CD4-positive, CD25-positive, alpha-beta regulatory T cell (primary cell): ENCODE measurements around the gene EFCAB10. TPM values are rescaled to one million over a fixed set of nuclear protein-coding genes. Genes with fewer than 3 reads are reported as not detected.

Experiments
- ATAC-seq, 2 donors: fragments of 150-1000 bp; cut with Tn5 transposase; one replicate each; pipeline ENCODE4 v1.10.0; 2021; ENCODE audit warnings: low read depth in 2 of 2, moderate number of reproducible peaks in 2 of 2, moderate library complexity in 1 of 2
- DNase-seq, 3 donors: peaks; one replicate each; pipeline versions ENCODE4 v3.0.0 to v3.0.0-alpha.2; 2012 to 2022; ENCODE audit warnings: mixed read lengths in 1 of 3
- H3K27ac ChIP-seq: one replicate; pipeline ENCODE4 v1.7.0; 2013; ENCODE audit warnings: mild to moderate bottlenecking, low read length; ENCODE audit not compliant: insufficient read depth, poor library complexity, severe bottlenecking
- H3K27me3 ChIP-seq: one replicate; pipeline ENCODE4 v1.7.0; 2013; ENCODE audit warnings: low read length; ENCODE audit not compliant: control insufficient read depth, insufficient read depth
- H3K36me3 ChIP-seq: one replicate; pipeline ENCODE4 v1.7.0; 2013; ENCODE audit warnings: mild to moderate bottlenecking, low read length, moderate library complexity; ENCODE audit not compliant: control insufficient read depth, insufficient read depth
- H3K4me1 ChIP-seq: 2 replicates; pipeline ENCODE4 v1.7.0; 2013; ENCODE audit warnings: mild to moderate bottlenecking, low read length; ENCODE audit not compliant: insufficient read depth, control insufficient read depth, poor library complexity, severe bottlenecking
- H3K4me3 ChIP-seq: one replicate; pipeline ENCODE4 v1.7.0; 2013; ENCODE audit warnings: low read depth, mild to moderate bottlenecking, low read length, moderate library complexity
- H3K9me3 ChIP-seq, 2 experiments: 1 replicate in 1 of 2; 2 replicates in 1 of 2; pipeline ENCODE4 v1.7.0; 2013; ENCODE audit warnings: low read length in 2 of 2, mild to moderate bottlenecking in 1 of 2, moderate library complexity in 1 of 2; ENCODE audit not compliant: control insufficient read depth in 2 of 2
- H3K27ac Mint-ChIP-seq, 3 donors: one replicate each; pipeline ENCODE4 v1.8.0; 2020 to 2022; ENCODE audit warnings: mild to moderate bottlenecking in 3 of 3, mixed read lengths in 3 of 3, moderate library complexity in 2 of 3
- H3K27me3 Mint-ChIP-seq: one replicate; pipeline ENCODE4 v1.8.0; 2022; ENCODE audit warnings: mild to moderate bottlenecking, mixed read lengths
- H3K36me3 Mint-ChIP-seq: one replicate; pipeline ENCODE4 v1.8.0; 2020; ENCODE audit warnings: mixed read lengths
- H3K4me1 Mint-ChIP-seq, 4 donors: one replicate each; pipeline ENCODE4 v1.8.0; 2020 to 2022; ENCODE audit warnings: mixed read lengths in 4 of 4, mild to moderate bottlenecking in 1 of 4
- H3K4me3 Mint-ChIP-seq, 4 donors: one replicate each; pipeline ENCODE4 v1.8.0; 2020 to 2022; ENCODE audit warnings: mild to moderate bottlenecking in 4 of 4, mixed read lengths in 4 of 4, moderate library complexity in 3 of 4
- H3K9me3 Mint-ChIP-seq, 7 donors: one replicate each; pipeline ENCODE4 v1.8.0; 2020 to 2022; ENCODE audit warnings: mixed read lengths in 7 of 7, mild to moderate bottlenecking in 3 of 7, moderate library complexity in 2 of 7
- polyA plus RNA-seq, 4 donors: library from polyadenylated mRNA; unstranded; fragments of 300-500 nt; fragmentation: Illumina TruSeq; gene quantifications; one replicate each; pipeline ENCODE4 v1.2.3, GENCODE V29; 2021
- total RNA-seq: library from RNA; stranded (reverse); gene quantifications from one replicate; pipeline ENCODE4 v1.2.3, GENCODE V29; 2022

EFCAB10 gene
- total and polyA plus RNA-seq, 5 donors from 2014 or later = 0.86 TPM; not detected in 4

GRCh38 chr7:105619590-105619989 lies 38.3 kb upstream of the EFCAB10 start:
- ATAC-seq = no peak
- Mint-ChIP-seq H3K27me3 (no peaks in the 10 kb centered on the region), H3K36me3 (peaks cover 47% of the 10 kb centered on the region), H3K4me1 (peaks cover 0 to 12% (median 3%) of the 10 kb centered on the region in 4 donors), H3K9me3 (no peaks in the 10 kb centered on the region), H3K27ac (peak overlapping the region in 1 of 3 donors; percentile 38), H3K4me3 (no peak overlapping the region)
- peaks cover 89% of the 10 kb centered on the region for H3K36me3 ChIP-seq
- no peak overlapping the region for H3K27ac ChIP-seq
- no peaks in the 10 kb centered on the region for H3K4me1 ChIP-seq
- no peaks in the 10 kb centered on the region for H3K27me3 ChIP-seq
- H3K9me3 ChIP-seq = no peaks in the 10 kb centered on the region
- DNase-seq = no peak
- no peak overlapping the region for H3K4me3 ChIP-seq

DNA sequence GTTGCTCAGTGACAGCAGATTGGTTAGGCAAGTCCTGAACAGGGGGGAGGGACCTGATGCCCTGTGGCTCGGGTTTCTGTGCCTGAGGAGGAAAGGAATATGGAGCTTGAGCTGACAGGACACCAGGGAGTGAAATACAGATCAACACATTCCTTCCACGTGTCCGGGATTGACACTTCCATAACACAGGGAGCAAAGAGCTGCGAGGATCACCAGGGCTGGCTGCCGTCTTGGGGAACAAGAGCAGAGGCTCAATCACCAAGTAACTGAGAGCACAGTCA lies 36.7 kb upstream of the EFCAB10 start:
- Histone ChIP-seq H3K9me3 (no peaks in the 10 kb centered on the region), H3K27ac (no peak overlapping the region), H3K4me3 (no peak overlapping the region), H3K27me3 (no peaks in the 10 kb centered on the region), H3K4me1 (no peaks in the 10 kb centered on the region), H3K36me3 (peaks cover 92% of the 10 kb centered on the region)
- peaks cover 47% of the 10 kb centered on the region for H3K36me3 Mint-ChIP-seq
- DNase-seq (no peak), ATAC-seq (no peak)
- H3K4me1 Mint-ChIP-seq = peaks cover 0 to 12% (median 2%) of the 10 kb centered on the region in 4 donors
- no peak overlapping the region for H3K4me3 Mint-ChIP-seq
- H3K27ac Mint-ChIP-seq = no peak overlapping the region
- no peaks in the 10 kb centered on the region for H3K9me3 Mint-ChIP-seq
- H3K27me3 Mint-ChIP-seq = no peaks in the 10 kb centered on the region

DNA sequence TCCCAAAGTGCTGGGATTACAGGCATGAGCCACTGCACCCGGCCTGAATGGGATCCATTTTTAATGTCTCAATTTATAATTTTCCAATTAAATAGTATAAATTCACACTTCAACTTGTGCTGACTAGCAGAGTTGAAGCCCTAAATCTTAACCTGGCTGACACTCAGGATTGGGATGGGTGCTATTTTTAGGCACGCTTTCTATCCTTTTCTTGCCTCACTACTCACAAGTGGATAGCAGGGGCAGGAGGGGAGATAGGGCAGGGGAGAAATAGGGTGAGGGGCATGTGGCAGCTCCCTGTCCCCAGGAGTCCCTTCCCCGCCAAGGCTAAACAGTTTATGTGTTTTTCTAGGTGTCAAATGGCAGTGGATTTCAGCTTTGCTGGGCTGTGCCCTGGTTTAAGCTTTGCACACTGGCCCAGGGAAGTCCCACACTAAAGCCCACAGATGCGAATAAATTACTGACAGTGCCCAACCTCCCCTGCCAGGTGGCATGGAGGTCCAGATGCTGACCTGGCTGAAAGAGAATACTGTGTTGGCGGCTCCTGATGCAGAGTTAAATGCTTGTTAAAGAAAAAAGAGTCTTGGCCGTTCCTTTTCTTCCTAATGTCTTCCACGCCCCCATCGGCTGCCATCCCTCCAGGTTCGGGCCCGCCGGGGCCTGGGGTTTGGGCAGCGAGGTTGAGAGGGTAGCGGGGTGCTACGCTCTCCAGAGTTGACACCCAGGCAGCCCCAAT lies 36.2 kb upstream of the EFCAB10 start:
- H3K4me3 Mint-ChIP-seq = no peak overlapping the region
- Histone ChIP-seq H3K27ac (no peak overlapping the region), H3K4me3 (no peak overlapping the region), H3K36me3 (peaks cover 91% of the 10 kb centered on the region), H3K9me3 (no peaks in the 10 kb centered on the region), H3K27me3 (no peaks in the 10 kb centered on the region), H3K4me1 (no peaks in the 10 kb centered on the region)
- H3K27me3 Mint-ChIP-seq = no peaks in the 10 kb centered on the region
- H3K9me3 Mint-ChIP-seq = no peaks in the 10 kb centered on the region
- ATAC-seq (no peak), DNase-seq (no peak)
- peaks cover 43% of the 10 kb centered on the region for H3K36me3 Mint-ChIP-seq
- peaks cover 0 to 12% (median 2%) of the 10 kb centered on the region in 4 donors for H3K4me1 Mint-ChIP-seq
- H3K27ac Mint-ChIP-seq = no peak overlapping the region

DNA sequence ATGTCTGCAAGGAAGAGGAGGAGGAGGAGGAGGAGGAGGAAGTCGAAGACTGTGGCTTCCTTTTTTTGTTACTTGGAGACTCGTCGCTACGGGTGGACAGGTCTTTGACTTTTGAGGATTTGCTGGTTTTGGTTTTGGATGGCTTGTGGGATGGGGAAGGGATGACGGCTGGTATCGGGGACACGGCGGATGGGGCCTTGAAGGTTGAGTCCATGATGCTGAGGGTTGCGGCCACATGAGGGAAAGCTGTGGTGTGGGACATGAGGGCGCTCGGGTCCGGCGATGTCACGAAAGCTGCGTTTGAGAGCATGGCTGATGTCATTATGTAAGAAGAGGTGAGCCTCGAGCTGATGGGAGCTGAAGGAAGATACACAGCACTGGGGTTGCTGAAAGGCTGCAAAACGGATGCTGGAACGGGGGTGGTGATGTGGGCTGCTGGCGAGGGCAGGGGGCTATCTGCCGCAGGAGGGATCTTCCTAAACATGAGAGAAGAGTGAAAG lies 33.1 kb upstream of the EFCAB10 start:
- H3K4me1 ChIP-seq = no peaks in the 10 kb centered on the region
- no peaks in the 10 kb centered on the region for H3K27me3 ChIP-seq
- Mint-ChIP-seq H3K4me3 (peak overlapping the region in 1 of 4 donors; percentile 39), H3K27ac (peak overlapping the region in 2 of 3 donors; percentile 17 to 62), H3K36me3 (peaks cover 24% of the 10 kb centered on the region), H3K9me3 (no peaks in the 10 kb centered on the region), H3K27me3 (no peaks in the 10 kb centered on the region), H3K4me1 (no peaks in the 10 kb centered on the region)
- DNase-seq (no peak), ATAC-seq (no peak)
- H3K4me3 ChIP-seq = no peak overlapping the region
- H3K27ac ChIP-seq = no peak overlapping the region
- H3K36me3 ChIP-seq = peaks cover 69% of the 10 kb centered on the region
- no peaks in the 10 kb centered on the region for H3K9me3 ChIP-seq

- H3K9me3 ChIP-seq = no peaks in the 10 kb centered on the region
- H3K27me3 ChIP-seq = no peaks in the 10 kb centered on the region
- ATAC-seq = no peak
- H3K27ac ChIP-seq = no peak overlapping the region
- no peaks in the 10 kb centered on the region for H3K9me3 Mint-ChIP-seq
- H3K36me3 Mint-ChIP-seq = peaks cover 27% of the 10 kb centered on the region
- H3K27me3 Mint-ChIP-seq = no peaks in the 10 kb centered on the region
- H3K4me3 ChIP-seq = no peak overlapping the region
- no peaks in the 10 kb centered on the region for H3K4me1 ChIP-seq
- no peaks in the 10 kb centered on the region for H3K4me1 Mint-ChIP-seq
- peaks cover 67% of the 10 kb centered on the region for H3K36me3 ChIP-seq
- H3K27ac Mint-ChIP-seq = peak overlapping the region in 1 of 3 donors; percentile 89
- H3K4me3 Mint-ChIP-seq = no peak overlapping the region
- no peak for DNase-seq
These were observed 32.5 kb upstream of the EFCAB10 start for GRCh38 chr7:105613611-105614330.

GRCh38 chr7:105612806-105613205 lies 31.5 kb upstream of the EFCAB10 start:
- no peak for ATAC-seq
- Mint-ChIP-seq H3K36me3 (peaks cover 26% of the 10 kb centered on the region), H3K4me1 (no peaks in the 10 kb centered on the region), H3K4me3 (no peak overlapping the region), H3K9me3 (no peaks in the 10 kb centered on the region), H3K27me3 (no peaks in the 10 kb centered on the region), H3K27ac (no peak overlapping the region)
- peaks cover 61% of the 10 kb centered on the region for H3K36me3 ChIP-seq
- H3K27ac ChIP-seq = no peak overlapping the region
- no peak overlapping the region for H3K4me3 ChIP-seq
- H3K4me1 ChIP-seq = no peaks in the 10 kb centered on the region
- no peaks in the 10 kb centered on the region for H3K9me3 ChIP-seq
- no peaks in the 10 kb centered on the region for H3K27me3 ChIP-seq
- no peak for DNase-seq

DNA sequence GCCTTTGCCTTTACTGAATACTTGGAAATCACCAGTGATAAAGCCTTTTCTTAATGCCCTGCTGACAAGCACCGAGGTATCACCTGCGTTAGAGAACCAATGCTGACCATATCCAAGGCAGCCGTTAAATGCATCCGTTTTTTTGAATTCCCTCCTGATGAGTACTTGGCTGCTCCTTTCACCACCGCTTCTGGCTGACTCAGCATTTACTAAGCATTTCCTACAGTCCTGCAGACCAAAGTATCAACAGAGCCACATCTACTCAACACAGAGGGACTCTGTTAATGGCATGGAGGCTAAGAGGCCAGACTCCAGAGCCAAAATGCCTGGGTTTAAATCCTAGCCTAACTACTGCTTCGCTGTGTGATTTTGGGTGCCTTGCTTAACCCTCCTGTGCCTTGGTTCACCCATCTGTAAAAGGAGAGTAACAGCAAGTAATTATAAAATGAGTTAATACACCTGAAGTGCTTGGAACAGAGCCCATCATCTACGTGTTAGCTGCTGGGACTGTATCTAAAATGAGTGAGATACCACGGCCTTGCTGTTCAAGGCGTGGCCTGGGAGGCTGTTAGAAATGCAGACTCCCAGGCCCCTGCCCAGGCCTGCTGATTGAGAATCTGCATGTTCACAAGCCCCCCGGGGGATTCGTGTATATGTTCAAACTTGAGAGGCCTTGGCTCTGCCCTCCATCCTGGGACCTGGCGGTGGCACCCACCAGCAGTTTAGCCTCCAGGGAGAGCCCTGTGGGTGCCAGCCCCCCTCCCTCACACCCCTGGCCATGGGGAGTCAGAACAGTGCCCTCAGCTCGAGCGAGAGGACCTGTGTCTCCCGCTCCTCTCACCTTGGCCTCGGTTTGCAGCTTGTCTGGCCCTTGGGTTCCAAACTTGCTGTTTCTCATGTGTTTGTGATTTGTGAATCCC lies 30.8 kb upstream of the EFCAB10 start:
- Histone ChIP-seq H3K27me3 (no peaks in the 10 kb centered on the region), H3K9me3 (no peaks in the 10 kb centered on the region), H3K27ac (no peak overlapping the region), H3K4me1 (no peaks in the 10 kb centered on the region), H3K36me3 (peaks cover 55% of the 10 kb centered on the region), H3K4me3 (no peak overlapping the region)
- H3K9me3 Mint-ChIP-seq = no peaks in the 10 kb centered on the region
- DNase-seq = no peak
- no peak for ATAC-seq
- no peak overlapping the region for H3K27ac Mint-ChIP-seq
- no peaks in the 10 kb centered on the region for H3K27me3 Mint-ChIP-seq
- peaks cover 30% of the 10 kb centered on the region for H3K36me3 Mint-ChIP-seq
- no peak overlapping the region for H3K4me3 Mint-ChIP-seq
- no peaks in the 10 kb centered on the region for H3K4me1 Mint-ChIP-seq
